ENCODE data around the gene EXOC3L2. TPM values are rescaled to one million over a fixed set of nuclear protein-coding genes. Genes with fewer than 3 reads are reported as not detected.

Gene EXOC3L2
- total and polyA plus RNA-seq, 2 donors (not counting 3 experiments of a cell fraction or from before 2014, with no cell fraction given): 0.66 to 1.8 TPM

GRCh38 chr19:45178262-45179071, 66.7 kb downstream of the EXOC3L2 start, which contains the start of gene BLOC1S3:
Gene BLOC1S3, plus strand, starts transcription at chr19:45178784. Its CDS starts 513 bp downstream, at chr19:45179297.
- no peaks in the 10 kb centered on the region for H3K27me3 ChIP-seq (ENCODE audit: control insufficient read depth in 2 of 2, insufficient read depth in 2 of 2, low read length in 2 of 2)
- no peaks in the 10 kb centered on the region for H4K20me1 ChIP-seq (replicated peaks; ENCODE audit: control insufficient read depth, extremely low read depth, insufficient read depth, low read length)
- dilution Hi-C loops (cut with MboI; ENCODE audit: extremely low pct_ligation_motif_present, low sequenced_read_pairs) (no loop called here), intact Hi-C loops (cut with micrococcal nuclease) (loop anchor here (1.0 kb wide), 1 partner anchor 86 kb away; no protein-coding TSS in a partner anchor)
- POLR2A ChIA-PET: interaction anchor here (0.7 to 1.4 kb wide), 2 partner anchors 14 to 16 kb away, joined by 3 read pairs; no protein-coding TSS in a partner anchor
- no peaks in the 10 kb centered on the region for H3K9me3 ChIP-seq (replicated peaks; ENCODE audit: control insufficient read depth, insufficient read depth, low read length)
- DNase-seq (ENCODE audit: low read depth, low spot score): peak; percentile 100
- peak within 1 kb of the TSS; percentile 80 for H3K27ac ChIP-seq (ENCODE audit: insufficient read depth, low read depth, low read length)
- TF ChIP-seq FOS (IDR thresholded peaks at IDR 0.05; ENCODE audit: borderline replicate concordance, insufficient read depth, low read length): no peak
- no peak for TF ChIP-seq EZH2 (IDR thresholded peaks at IDR 0.05; ENCODE audit: borderline replicate concordance, low read depth, low read length, severe bottlenecking)
- TF ChIP-seq GATA2 (IDR thresholded peaks at IDR 0.05; ENCODE audit: insufficient read depth, insufficient read length, low read depth, low read length): no peak
- peak; percentile 58 for TF ChIP-seq POLR2A (IDR thresholded peaks at IDR 0.05; ENCODE audit: low read depth, low read length)
- TF ChIP-seq POLR2AphosphoS5 (IDR thresholded peaks at IDR 0.05; ENCODE audit: insufficient read depth, low read depth, low read length): no peak
- peak; percentile 83 for TF ChIP-seq MAX (IDR thresholded peaks at IDR 0.05; ENCODE audit: insufficient read depth, insufficient read length)
- TF ChIP-seq MYC (IDR thresholded peaks at IDR 0.05; ENCODE audit: low read depth, low read length): peak; percentile 59
- TF ChIP-seq JUN (IDR thresholded peaks at IDR 0.05; ENCODE audit: borderline replicate concordance, insufficient read depth, insufficient read length, low read depth): no peak
- TF ChIP-seq CTCF (IDR thresholded peaks at IDR 0.05; ENCODE audit: extremely low read depth in 1 of 2, insufficient read depth in 1 of 2, low read depth in 1 of 2, low read length in 2 of 2): peak; percentile 22 to 53
- BruUV-seq (replicated peaks): TSS peak; percentile 48
- peak; percentile 100 for FAIRE-seq
- CTCF ChIA-PET: interaction anchor here (0.7 to 3.3 kb wide), 11 partner anchors 8 to 161 kb away, joined by 3 to 13 read pairs (median 7); partner anchors contain the start of genes NKPD1 and PPP1R37
- peak within 1 kb of the TSS; percentile 92 for H2AFZ ChIP-seq (ENCODE audit: low read depth, low read length)
- no peaks in the 10 kb centered on the region for H3K9me1 ChIP-seq (replicated peaks; ENCODE audit: control insufficient read depth, extremely low read depth, insufficient read depth, low read length)
- no peaks in the 10 kb centered on the region for H3K36me3 ChIP-seq (ENCODE audit: control insufficient read depth in 2 of 2, extremely low read depth in 1 of 2, insufficient read depth in 2 of 2, low read length in 2 of 2)
- peaks cover 11% of the 10 kb centered on the region for H3K79me2 ChIP-seq (ENCODE audit: control insufficient read depth, insufficient read depth, low read length)
- H3K4me2 ChIP-seq (ENCODE audit: insufficient read depth, low read length): peak within 1 kb of the TSS; percentile 84
- H3K9ac ChIP-seq (replicated peaks; ENCODE audit: extremely low read depth, insufficient read depth, low read length): peak within 1 kb of the TSS; percentile 79
- peaks cover 13% of the 10 kb centered on the region for H3K4me1 ChIP-seq (ENCODE audit: control insufficient read depth, extremely low read depth, insufficient read depth, low read length)
- H3K4me3 ChIP-seq (replicated peaks in 1 of 3; ENCODE audit: insufficient read depth in 1 of 3, low read depth in 1 of 3, low read length in 3 of 3): peak within 1 kb of the TSS; percentile 68 to 91 (median 85)
